ENCODE measurements around the gene TBKBP1. TPM values are rescaled to one million over a fixed set of nuclear protein-coding genes. Genes with fewer than 3 reads are reported as not detected.

The TBKBP1 gene
- total RNA-seq, 1 experiment from 2014 or later = 8.3 TPM

GRCh38 chr17:47707056-47707804, 13.3 kb downstream of the TBKBP1 start:
- peak; percentile 98 for DNase-seq (ENCODE audit: low read depth, low spot score)

DNA sequence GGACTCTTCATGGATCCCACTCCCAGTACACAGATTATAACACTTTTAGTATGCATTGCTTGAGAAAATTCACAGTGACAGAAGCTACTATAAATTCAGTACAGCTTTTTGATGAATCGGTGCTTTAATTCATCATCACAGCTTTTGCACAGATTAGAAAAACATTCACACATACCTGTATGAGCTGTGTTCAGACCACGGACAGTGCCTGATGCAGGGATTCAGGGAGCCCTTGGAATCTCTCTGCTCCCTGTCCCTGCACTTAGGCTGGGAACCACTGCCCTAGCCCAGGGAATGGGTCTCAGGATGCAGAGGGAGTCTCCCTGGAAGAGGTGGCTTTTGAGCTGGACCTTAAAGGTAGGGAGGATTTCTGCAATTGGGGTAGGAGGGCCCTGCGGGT, 13.9 kb downstream of the TBKBP1 start:
- no peak for DNase-seq (ENCODE audit: low read depth, low spot score)

More at GRCh38 chr17:47707056-47707804, 13.3 kb downstream of the TBKBP1 start:
- in situ Hi-C loops (cut with HindIII; ENCODE audit: low pct_unique_long_range_greater_than_20kb, low sequenced_read_pairs) = no loop called here

GRCh38 chr17:47708312-47708863, 14.4 kb downstream of the TBKBP1 start:
- in situ Hi-C loops (cut with HindIII; ENCODE audit: low pct_unique_long_range_greater_than_20kb, low sequenced_read_pairs) = no loop called here
- no peak for DNase-seq (ENCODE audit: low read depth, low spot score)

More for the DNA sequence above, 13.9 kb downstream of the TBKBP1 start:
- in situ Hi-C loops (cut with HindIII; ENCODE audit: low pct_unique_long_range_greater_than_20kb, low sequenced_read_pairs) = no loop called here

DNA sequence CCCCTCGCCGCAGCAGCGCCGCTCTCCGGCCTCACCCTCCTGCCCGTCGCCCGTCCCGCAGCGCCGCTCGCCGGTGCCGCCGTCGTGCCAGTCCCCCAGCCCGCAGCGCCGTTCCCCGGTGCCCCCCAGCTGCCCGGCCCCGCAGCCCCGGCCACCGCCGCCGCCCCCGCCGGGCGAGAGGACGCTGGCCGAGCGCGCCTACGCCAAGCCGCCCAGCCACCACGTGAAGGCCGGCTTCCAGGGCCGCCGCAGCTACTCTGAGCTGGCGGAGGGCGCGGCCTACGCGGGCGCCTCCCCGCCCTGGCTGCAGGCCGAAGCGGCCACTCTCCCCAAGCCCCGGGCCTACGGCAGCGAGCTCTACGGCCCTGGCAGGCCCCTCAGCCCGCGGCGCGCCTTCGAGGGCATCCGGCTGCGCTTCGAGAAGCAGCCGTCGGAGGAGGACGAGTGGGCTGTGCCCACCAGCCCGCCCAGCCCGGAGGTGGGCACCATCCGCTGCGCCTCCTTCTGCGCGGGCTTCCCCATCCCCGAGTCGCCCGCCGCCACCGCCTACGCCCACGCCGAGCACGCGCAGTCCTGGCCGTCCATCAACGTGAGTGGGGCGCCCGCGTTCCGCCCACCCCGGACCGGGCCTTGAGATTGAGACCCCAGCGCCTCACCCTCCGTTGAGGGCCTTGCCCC, 15.0 kb downstream of the TBKBP1 start:
- DNase-seq (ENCODE audit: low read depth, low spot score) = no peak
- in situ Hi-C loops (cut with HindIII; ENCODE audit: low pct_unique_long_range_greater_than_20kb, low sequenced_read_pairs) = no loop called here

DNA sequence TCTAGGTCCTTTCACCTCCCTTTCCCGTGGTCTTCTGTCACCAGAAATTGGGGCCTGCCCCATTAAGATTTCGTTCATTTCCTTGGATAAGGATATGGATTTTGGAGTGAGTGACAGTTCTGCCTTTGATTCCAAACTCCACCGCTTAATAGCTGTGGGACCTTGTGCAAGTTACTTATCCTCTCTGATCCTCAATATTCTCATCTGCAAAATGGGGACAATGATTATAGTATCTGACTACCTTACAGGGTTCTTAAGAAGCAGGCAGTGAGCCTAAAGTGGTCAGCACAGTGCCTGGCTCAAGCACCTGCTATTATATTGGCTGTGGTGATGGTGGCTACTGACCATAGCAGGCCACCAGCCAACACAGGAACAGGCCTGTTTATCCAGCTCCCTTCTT, 15.6 kb downstream of the TBKBP1 start:
- in situ Hi-C loops (cut with HindIII; ENCODE audit: low pct_unique_long_range_greater_than_20kb, low sequenced_read_pairs) = no loop called here
- no peak for DNase-seq (ENCODE audit: low read depth, low spot score)

DNA sequence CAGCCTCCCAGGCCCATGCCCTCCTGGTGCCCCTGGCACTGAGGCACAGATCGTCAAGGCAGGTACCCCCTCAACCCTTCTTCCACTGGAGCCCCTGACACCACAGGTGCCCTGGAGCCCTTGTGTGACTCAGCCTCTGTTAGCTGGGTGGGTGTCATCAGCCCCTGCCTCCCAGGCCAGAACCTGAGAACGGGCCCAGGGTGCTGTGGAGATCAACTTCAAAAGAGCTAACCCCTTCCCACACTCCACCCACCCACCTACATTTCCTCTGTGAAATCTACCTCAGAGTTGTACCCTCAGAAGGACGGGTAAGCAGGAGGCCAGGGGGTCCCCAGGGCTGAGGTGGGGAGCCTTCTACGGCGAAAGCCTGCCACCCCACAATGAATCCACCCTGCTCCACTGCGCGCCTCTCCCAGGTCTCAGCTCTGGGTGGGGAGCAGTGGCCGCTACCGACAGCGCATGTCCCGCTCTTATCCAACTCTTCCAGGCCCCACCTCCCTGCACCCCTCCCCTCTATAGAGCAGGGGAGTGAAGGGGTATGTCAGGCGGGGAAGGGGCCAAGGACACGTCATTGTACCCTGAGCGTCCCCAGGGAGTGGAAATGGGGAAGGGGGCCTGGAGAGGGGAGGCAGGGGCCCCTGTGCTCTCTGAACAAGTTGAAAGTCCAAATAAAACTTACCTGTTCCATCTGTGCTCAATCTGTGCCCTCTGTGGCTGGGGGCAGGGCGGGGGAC, 17.6 kb downstream of the TBKBP1 start:
- in situ Hi-C loops (cut with HindIII; ENCODE audit: low pct_unique_long_range_greater_than_20kb, low sequenced_read_pairs) = no loop called here
- no peak for DNase-seq (ENCODE audit: low read depth, low spot score)

- in situ Hi-C loops (cut with HindIII; ENCODE audit: low pct_unique_long_range_greater_than_20kb, low sequenced_read_pairs) = no loop called here
Observed at GRCh38 chr17:47712330-47713023, 18.5 kb downstream of the TBKBP1 start.

GRCh38 chr17:47713980-47714700, 20.2 kb downstream of the TBKBP1 start:
- in situ Hi-C loops (cut with HindIII; ENCODE audit: low pct_unique_long_range_greater_than_20kb, low sequenced_read_pairs) = no loop called here

More at GRCh38 chr17:47712330-47713023, 18.5 kb downstream of the TBKBP1 start:
- no peak for DNase-seq (ENCODE audit: low read depth, low spot score)

GRCh38 chr17:47714773-47715396, 20.9 kb downstream of the TBKBP1 start:
- in situ Hi-C loops (cut with HindIII; ENCODE audit: low pct_unique_long_range_greater_than_20kb, low sequenced_read_pairs) = no loop called here
- no peak for DNase-seq (ENCODE audit: low read depth, low spot score)

More at GRCh38 chr17:47713980-47714700, 20.2 kb downstream of the TBKBP1 start:
- no peak for DNase-seq (ENCODE audit: low read depth, low spot score)

- in situ Hi-C loops (cut with HindIII; ENCODE audit: low pct_unique_long_range_greater_than_20kb, low sequenced_read_pairs) = no loop called here
- DNase-seq (ENCODE audit: low read depth, low spot score) = no peak
Observed at GRCh38 chr17:47715669-47716325, 21.8 kb downstream of the TBKBP1 start.

DNA sequence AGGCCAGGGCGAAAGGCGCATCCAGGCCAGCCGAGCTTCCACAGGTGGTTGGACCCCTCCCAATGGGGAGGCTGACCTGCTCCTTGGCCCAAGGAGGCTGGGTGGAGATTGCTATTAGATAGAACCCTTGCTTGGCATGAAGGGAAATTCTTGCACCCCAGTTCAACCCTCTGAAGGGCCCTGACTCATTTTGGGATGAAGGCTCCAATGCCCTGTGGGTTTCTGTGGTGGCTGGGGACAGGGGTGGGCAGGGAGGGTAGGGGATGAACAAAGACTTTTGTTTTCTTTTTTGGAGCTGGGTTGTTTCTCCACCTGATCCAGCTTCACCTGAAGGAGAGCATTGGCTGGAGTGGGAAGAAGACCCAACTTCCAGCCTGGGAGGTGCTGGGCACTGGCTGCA, 22.4 kb downstream of the TBKBP1 start:
- in situ Hi-C loops (cut with HindIII; ENCODE audit: low pct_unique_long_range_greater_than_20kb, low sequenced_read_pairs) = no loop called here
- DNase-seq (ENCODE audit: low read depth, low spot score) = no peak

- in situ Hi-C loops (cut with HindIII; ENCODE audit: low pct_unique_long_range_greater_than_20kb, low sequenced_read_pairs) = no loop called here
Observed at GRCh38 chr17:47717261-47717697, 23.3 kb downstream of the TBKBP1 start.

DNA sequence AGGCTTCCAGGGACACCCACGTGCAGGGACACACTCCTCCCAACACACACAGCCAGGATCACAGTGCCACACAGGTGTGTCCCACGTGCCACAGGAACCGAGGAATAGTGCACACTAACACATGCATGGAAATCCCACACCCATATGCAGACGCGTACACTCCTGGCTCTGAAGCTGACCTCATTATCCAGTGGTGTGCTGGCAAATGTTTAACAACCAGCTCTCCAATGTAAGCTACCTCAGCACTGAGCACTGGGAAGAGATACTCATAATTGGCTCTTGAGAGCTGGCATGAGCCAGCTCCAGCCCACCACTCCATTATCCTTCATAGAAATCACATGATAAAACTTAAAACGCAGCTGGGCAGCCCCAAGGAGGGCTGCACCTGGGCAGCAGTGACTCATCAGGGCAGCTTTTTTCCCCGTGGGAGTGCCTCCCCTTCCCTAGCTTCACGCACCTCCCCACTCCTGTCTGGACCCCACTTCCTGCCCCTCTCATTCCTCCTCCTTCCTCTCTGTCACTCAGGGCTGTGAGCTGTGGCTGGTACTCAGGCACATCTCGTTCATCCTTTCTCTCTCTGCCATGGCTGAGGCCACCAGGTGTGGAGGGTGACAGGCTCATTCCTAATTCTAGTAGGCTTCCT, 24.1 kb downstream of the TBKBP1 start:
- no peak for DNase-seq (ENCODE audit: low read depth, low spot score)
- in situ Hi-C loops (cut with HindIII; ENCODE audit: low pct_unique_long_range_greater_than_20kb, low sequenced_read_pairs) = no loop called here

More at GRCh38 chr17:47717261-47717697, 23.3 kb downstream of the TBKBP1 start:
- DNase-seq (ENCODE audit: low read depth, low spot score) = peak; percentile 46

GRCh38 chr17:47718634-47719405, 24.9 kb downstream of the TBKBP1 start:
- in situ Hi-C loops (cut with HindIII; ENCODE audit: low pct_unique_long_range_greater_than_20kb, low sequenced_read_pairs) = no loop called here
- no peak for DNase-seq (ENCODE audit: low read depth, low spot score)

Data from SK-MEL-5 (cell line).